Activated CD4-positive, alpha-beta T cell treated with anti-CD3 and anti-CD28 coated beads, Interleukin-2, amount 50 U/mL, for 16 hours (primary cell): ENCODE data around the gene ATP6V1E1.
"Not testable (repeated sequence)": the region's sequence is repeated elsewhere in the genome, so short reads cannot be mapped to it uniquely, and the experiment has no call there.

Experiments used
- DNase-seq: peaks from one replicate; pipeline ENCODE4 v3.0.0-alpha.2; 2020

The ATP6V1E1 gene

DNA sequence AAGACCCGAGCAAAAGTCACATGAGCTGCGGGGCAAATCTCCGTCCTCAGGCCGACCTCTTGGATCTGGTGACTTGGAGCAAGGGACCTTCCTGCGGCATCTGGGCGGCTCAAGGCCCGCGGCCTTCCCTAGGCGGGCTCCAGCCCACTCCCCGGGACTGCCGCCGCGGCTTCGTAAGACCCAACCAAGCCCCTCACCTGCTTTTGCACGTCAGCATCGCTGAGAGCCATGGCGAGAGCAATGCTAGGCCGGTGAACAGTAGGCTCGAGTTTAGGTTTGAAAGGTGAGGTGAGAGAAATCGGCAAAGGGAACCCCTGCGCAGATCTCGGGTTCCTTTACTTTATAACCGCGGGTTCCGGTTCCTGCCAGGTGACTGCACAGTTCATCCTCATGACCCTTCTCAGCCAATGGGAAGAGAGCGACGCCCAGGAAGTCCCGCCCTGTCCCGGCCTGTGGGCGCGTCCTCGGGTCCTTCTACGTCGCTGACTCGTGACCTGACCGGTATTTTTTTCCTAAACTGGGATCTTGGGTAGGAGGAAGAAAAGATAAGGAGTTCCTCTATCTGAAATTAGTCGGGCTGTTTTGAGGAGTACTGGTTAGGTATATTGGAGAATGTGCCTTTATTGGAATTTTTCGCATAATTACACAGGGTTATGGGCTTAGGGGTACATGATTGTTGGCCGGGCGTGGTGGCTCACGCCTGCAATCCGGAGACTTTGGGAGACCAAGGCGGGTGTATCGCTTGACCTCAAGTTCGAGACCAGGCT is at the start of gene ATP6V1E1:
TSS of gene ATP6V1E1 (minus strand) at position 344 of the 767 bp plus-strand sequence. CDS start at position 230, 114 bp downstream.
- peak; percentile 98 for DNase-seq

DNA sequence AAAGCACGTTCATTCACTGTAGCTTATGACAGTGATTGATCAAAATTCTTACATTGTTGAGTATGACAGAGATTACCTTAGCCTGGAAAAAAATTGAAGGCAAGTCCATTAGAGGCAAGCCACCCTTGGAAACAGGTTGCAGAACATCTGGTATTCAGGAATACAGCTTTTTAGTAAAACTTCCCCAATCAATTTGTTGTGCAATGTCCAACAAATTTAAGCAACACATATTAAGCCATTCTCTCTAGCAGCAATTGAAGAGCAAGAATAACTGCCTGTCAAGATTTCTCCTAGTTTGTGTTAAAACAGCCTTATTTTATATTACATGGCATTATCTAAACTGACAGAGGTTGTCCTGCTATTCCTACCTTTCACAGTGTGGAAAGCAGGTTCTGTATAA is 47.0 kb upstream of the ATP6V1E1 start:
- DNase-seq, result no peak

DNA sequence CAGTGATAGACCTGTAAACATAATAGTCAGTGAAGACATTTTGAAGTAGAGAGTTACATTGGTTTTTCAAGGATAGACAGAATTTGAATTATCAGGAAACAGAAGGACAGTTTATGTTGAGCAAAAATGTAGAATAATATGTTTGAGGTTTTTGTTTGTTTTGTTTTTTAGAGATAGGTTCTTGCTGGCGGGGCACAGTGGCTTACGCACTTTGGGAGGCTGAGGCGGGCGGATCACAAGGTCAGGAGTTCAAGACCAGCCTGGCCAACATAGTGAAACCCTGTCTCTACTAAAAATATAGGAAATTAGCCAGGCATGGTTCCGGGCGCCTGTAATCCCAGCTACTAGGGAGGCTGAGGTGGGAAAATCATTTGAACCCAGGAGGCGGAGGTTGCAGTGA is 45.6 kb upstream of the ATP6V1E1 start:
- no peak for DNase-seq

DNA sequence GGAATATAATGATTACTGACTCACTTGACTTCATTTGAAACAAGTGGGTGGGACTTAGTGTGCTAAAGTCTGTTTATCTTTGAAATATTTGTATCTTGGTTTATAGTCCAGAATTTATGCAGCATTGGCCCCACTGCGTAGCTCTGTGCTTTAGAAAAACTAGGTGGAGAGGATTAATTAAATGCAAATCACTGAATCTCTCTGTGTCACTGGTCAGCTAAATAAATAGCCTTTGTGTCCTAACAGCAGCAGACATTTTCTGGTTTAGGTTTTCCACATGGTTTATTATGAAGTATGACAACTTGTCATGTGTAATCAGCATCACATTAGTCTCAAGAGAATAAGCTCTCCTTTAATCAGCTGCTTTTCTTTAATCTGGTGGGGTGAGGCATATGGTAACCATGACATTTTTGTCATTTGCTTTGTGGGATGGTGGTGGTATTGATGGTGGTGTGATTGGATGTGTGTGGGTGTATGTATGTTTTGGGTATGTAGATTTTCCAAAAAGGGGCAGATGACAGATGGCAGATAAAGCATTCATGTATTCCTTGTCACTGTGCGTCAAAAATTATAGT is 44.0 kb upstream of the ATP6V1E1 start:
- DNase-seq, result no peak

DNA sequence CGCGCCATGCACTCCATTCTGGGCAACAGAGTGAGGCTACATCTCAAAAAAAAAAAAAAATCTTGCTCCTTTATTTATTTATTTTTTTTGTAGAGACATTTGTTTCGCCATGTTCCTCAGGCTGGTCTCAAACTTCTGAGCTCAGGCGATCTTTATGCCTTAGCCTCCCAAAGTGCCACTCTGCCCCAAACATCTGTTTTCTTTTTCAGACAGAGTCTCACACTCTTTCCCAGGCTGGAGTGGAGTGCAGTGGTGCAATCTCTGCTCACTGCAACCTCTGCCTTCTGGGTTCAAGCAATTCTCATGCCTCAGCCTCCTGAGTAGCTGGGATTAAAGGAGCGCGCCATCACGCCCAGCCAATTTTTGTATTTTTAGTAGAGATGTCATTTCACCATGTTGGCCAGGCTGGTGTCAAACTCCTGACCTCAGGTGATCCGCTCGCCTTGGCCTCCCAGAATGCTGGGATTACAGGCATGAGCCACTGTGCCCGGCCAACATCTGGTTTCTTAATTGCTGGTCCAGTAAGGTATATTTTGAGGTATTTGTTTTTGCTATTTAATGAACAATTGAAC is 43.1 kb upstream of the ATP6V1E1 start:
- DNase-seq, result not testable (repeated sequence)

DNA sequence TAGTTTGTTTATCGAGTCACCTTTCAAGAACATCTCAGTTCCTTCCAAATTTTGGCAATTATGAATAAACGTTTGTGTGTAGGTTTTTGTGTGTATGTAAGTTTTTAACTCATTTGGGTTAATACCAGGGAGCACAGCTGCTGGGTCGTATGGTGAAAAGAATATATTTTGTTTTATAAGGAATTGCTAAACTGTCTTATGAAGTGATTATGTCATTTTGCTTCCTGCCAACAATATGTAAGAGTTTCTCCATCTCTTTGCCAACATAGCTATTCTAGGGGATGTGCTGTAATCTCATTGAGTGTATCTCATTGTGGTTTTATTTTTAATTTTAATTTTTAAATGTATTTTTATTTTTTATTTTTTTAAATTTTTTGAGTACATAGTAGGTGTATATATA is 37.3 kb upstream of the ATP6V1E1 start:
- DNase-seq, result no peak

DNA sequence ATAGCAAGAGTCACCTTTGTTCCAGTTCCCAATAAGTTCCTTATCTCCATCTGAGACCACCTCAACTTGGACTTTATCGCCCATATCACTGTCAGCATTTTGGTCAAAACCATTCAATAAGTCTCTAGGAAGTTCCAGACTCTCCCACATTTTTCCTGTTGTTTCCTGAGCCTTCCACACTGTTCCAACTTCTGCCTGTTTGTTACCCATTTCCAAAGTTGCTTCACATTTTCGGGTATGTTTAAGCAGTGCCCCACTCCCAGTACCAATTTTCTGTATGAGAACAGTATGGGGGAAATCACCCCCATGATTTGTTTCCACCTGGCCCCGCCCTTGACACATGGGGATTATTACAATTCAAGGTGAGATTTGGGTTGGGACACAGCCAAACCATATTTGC is 36.7 kb upstream of the ATP6V1E1 start:
- no peak for DNase-seq

DNA sequence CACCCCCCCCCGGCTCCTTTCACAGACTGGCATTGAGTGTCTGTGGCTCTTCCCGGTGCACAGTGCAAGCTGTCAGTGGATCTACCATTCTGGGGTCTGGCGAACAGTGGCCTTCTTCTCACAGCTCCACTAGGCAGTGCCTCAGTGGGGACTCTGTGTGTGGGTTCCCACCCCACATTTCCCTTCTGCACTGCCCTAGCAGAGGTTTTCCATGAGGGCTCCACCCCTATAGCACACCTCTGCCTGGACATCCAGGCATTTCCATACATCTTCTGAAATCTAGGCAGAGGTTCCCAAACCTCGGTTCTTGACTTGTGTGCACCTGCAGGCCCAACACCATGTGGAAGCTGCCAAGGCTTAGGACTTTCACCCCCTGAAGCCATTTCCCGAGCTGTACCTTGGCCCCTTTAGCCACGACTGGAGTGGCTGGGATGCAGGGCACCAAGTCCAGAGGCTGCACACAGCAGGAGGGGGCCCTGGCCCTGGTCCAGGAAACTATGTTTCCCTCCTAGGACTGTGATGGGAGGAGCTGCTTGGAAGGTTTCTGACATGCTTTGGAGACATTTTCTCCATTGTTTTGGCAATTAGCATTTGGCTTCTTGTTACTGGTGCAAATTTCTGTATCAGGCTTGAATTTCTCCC is 36.0 kb upstream of the ATP6V1E1 start:
- no peak for DNase-seq

DNA sequence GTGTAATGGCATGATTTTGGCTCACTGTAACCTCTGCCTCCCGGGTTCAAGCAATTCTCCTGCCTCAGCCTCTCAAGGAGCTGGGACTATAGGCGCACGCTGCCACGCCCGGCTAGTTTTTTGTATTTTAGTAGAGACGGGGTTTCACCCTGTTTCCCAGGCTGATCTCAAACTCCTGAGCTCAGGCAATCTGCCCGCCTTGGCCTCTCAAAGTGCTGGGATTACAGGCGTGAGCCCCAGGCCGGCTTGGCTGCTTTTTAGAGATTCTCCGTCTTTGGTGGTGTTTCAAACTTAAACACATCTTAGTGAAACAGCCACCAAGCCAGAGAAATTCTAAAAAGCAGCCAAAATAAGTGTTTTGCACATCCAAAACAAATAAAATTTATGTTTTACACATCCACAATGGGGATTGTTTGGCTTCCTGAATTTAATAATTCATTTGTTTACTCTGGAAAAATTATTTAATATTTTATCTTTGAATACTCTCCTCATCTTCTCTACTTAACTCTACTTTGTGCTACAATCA is 28.4 kb upstream of the ATP6V1E1 start:
- DNase-seq, result no peak

DNA sequence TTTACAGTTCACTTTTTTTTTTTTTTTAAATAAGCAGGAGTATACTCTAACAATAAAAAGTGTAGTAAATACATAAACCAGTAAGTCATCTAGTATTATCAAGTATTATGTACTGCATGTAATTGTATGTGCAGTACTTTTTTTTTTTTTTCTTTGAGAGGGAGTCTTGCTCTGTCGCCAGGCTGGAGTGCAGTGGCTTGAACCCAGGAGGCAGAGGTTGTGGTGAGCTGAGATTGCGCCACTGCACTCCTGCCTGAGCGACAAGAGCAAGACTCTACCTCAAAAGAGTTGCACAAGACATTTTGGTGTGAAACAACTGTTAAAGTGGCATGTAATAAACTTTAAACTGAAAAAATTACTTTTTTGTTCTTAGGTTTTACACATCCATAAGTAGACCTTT is 26.7 kb upstream of the ATP6V1E1 start:
- no peak for DNase-seq

DNA sequence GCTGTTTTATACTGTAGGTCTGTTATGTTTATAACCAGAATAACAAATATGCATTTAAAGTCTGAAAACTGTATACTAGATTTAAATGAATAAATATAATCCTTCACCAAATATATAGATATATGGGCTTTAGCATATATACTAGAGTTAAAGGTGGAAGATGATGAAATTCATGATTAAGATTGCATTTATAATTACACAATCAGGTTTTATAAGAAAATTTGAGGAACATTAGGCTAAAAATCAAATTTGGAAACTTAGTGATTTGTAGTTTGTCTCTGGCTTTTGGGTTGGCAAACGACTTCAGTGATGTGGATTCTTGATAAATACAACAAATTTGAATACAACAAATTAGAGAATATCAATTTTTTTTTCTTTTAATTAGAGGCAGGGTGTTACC is 20.0 kb upstream of the ATP6V1E1 start:
- no peak for DNase-seq

DNA sequence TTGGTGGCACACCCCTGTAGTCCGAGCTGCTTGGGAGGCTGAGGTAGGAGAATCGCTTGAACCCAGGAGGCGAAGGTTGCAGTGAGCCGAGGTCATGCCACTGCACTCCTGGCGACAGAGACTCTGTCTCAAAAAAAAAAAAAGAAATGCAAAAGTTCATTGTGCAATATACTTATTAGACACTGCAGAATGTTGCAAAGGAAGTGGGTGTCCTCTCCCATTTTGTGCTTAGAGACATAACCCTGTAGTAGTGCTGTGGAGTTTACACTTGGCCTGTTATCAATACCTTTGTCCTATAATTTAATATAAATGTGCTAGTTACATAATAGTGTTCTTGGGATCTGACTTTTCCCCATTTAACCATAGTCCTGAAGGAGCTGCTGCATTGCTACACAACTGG is 19.4 kb upstream of the ATP6V1E1 start:
- DNase-seq, result no peak

DNA sequence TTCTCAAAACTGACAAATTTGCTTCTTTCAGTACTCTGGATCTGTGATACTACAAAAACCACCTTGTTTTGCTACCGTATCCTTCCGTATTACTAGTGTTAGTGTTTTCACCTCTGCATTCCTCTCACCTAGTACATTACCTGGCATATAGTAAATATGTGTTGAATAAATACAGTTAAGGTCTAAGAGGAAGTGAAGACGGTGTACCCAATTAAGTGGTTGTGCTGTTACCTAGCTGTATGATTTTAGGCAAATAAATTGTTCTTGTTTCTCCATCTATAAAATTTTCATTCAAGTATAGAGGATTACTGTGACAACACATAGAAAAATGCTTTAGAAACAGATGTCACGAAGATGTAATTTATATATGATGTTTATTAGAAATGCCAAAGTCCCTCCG is 18.9 kb upstream of the ATP6V1E1 start:
- DNase-seq, result no peak

DNA sequence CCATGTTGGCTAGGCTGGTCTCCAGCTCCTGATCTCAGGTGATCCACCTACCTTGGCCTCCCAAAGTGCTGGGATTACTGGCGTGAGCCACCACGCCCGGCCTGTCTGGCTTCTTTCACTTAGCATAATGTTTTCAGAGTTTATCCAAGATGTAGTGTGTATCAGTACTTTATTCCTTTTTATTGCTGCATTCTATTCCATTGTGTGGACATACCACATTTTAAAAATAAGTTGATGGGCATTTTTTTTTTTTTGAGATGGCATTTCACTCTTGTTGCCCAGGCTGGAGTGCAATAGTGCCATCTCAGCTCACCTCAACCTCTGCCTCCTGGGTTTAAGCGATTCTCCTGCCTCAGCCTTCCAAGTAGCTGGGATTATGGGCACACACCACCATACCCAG is 13.8 kb upstream of the ATP6V1E1 start:
- not testable (repeated sequence) for DNase-seq

DNA sequence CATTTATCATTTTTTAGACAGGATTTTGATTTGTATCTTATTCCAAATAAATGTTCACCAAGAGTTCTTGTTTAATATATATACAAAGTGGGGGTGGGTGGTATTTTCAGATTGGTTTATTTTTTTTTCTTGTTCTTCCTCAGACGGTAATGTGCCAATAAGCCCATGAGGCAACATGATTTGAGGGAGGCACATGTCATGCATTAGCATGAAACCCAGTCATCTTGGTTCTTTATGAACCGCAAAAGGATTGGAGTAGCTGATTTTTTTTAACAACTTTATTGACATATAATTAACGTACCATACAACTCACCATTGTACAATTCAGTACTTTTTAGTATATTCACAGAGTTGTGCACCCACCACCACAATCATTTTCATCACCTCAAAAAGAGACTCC is 12.7 kb upstream of the ATP6V1E1 start:
- no peak for DNase-seq

DNA sequence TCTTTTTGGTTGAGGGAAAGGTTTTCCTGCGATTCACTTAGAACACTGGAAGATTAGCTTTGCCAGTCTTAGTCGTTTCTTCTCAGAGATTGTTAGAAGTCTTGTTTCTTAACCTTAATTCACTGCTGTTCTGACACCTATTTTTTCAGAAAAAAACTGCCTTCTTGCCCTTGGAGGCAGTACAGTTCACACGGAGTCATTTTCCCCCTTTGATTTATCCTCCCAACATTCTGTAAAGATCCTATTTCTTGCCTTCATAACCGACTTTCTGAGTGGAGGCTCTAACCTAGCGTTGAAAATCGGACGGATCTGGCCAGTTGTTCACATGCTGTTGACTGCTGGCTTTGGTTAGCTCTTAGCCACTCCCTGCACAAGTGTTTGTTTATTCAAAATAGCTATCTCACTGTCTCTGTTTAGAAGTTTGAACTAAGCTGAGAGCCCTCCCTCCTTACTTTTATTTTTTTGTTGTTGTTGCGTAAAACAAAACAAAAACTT is 10.7 kb upstream of the ATP6V1E1 start:
- DNase-seq, result peak; percentile 27

DNA sequence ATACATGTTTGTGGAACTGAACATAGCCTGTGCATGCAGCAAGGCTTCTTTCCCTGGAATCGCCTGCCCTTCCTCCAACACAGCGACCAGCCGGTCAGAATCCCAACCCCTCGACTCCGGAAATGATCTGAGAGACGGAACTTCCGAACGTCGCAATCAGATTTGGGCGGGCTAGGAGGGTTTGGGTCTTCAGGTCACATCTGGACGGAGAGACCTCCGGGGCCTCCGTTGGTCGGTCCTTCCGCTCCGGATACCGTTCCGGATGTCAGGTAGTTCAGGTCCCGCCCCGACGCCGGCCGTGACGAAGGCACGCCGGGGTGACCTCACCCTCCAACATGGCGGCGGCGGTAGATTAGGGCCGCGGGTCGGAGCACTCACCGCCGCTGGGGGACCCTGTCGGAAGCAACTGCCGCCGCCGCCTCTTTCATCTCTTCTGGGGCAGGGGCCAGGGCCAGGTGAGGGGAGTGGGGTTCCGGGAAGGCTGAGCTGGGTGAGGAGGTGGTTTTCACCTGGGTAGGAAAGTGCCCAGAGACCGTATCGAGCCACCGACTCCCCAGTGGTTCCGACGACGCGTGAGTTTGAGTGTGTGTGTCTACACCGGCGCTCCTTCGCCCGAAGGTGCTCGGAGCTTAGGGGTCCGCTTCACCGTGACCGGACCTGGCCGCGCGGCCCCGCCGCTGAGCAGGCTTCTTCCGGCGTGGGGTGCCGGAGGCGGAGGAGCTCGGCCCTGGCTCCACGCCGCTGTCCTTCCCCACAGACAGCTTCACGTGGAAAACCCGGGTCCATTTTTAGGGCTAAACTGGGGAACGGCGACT is 10.1 kb upstream of the ATP6V1E1 start, which contains the start of gene BCL2L13:
TSS of gene BCL2L13 (plus strand) at position 326 of the 815 bp plus-strand sequence. CDS start 16,955 bp downstream, outside the sequence.
- DNase-seq, result peak; percentile 95

DNA sequence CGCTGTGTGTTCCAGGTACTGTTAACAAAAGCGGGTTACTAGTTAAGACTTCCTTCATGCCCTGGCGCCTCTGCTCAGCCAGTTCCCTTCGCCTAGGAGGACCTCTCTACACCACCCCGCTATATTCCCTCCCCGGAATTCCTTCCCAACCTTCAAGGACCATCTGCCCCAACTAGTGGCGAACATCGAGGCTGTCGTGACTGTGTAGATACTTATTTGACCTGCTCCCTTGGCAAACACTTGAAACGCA is 9.6 kb upstream of the ATP6V1E1 start:
- no peak for DNase-seq

DNA sequence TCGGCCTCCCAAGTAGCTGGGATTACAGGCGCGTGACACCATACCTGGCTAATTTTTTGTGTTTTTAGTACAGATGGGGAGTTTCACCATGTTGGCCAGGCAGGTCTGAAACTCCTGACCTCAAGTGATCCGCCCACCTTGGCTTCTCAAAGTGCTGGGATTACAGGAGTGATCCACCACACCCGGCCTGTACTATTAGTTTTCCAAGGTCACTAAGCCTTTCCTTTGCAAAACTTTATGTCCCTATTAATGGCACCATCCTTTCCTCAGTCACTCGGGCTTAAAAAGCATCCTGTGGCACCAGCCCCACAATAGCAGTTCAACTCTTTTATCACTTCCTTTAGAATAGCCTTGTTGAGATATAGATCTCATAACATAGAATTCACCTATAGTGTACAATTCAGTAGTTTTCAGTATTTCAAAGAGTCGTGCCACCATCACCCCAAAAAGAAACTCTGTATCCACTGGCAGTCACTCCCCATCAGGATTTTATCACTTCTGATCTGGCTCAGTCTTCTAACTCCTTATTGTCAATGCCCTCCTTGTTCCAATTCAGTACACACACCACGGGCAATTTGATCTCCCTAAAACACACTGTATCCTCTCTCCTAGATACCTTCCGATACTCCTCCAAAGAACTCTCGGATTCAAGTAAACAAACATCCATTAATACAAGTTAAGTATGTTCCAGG is 9.1 kb upstream of the ATP6V1E1 start:
- no peak for DNase-seq

DNA sequence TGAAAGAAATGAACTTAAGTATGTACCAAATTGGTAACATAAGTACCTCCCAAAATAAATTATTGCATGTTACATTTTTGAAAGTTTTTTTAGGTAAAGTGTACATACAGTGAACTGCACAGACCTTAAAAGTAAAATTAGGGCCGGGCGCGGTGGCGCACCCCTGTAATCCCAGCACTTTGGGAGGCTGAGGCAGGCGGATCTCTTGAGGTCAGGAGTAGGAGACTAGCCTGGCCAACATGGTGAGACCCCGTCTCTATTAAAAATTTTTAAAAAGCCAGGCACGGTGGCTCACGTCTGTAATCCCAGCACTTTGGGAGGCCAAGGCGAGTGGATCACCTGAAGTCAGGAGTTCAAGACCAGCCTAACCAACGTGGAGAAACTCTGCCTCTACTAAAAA is 8.3 kb upstream of the ATP6V1E1 start:
- DNase-seq, result not testable (repeated sequence)

DNA sequence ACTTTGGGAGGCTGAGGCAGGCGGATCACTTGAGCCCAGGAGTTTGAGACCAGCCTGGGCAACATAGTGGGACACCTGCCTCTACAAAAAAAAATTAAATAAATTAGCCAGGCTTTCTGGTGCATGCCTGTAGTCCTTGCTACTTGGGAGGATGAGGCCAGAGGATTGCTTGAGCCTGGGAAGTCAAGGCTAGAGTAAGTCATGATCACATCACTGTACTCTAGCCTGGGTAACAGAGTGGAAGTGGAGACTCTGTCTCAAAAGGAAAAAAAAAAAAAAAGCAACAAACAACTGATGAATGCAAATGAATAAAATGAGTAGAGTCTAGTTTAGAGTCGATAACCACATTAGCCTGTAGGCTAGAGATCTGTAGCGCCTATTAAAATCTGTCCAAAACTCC is 6.1 kb upstream of the ATP6V1E1 start:
- no peak for DNase-seq

DNA sequence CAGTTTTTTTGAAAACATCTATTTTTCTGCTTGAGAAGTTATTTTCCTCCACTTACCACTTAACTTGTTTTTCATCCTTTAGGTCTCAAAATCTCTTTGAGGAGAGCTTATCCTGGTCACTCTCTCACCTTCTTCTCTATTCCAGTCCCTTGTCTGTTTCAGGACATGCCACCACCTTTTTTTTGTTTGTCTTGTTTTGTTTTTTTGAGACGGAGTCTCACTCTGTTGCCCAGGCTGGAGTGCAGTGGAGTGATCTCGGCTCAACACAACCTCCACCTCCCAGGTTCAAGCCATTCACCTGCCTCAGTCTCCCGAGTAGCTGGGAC is 5.4 kb upstream of the ATP6V1E1 start:
- DNase-seq, result no peak
